ENCODE results near the gene NPAS2. TPM values are rescaled to one million over a fixed set of nuclear protein-coding genes. Genes with fewer than 3 reads are reported as not detected.

Gene NPAS2
- total RNA-seq, 2 donors from 2014 or later: 1.1 to 1.6 TPM

- no peaks in the 10 kb centered on the region for H3K4me1 Mint-ChIP-seq
Observed at GRCh38 chr2:100846716-100847115, 26.8 kb downstream of the NPAS2 start.

GRCh38 chr2:100852447-100852846 lies 32.5 kb downstream of the NPAS2 start:
- no peak overlapping the region for H3K9ac ChIP-seq (ENCODE audit: extremely low read depth, low read length, poor library complexity, severe bottlenecking)
- Mint-ChIP-seq H3K27ac (no peak overlapping the region), H3K9me3 (no peaks in the 10 kb centered on the region), H3K4me3 (no peak overlapping the region), H3K36me3 (ENCODE audit: low read depth) (no peaks in the 10 kb centered on the region), H3K4me1 (no peaks in the 10 kb centered on the region), H3K27me3 (ENCODE audit: insufficient read depth) (no peaks in the 10 kb centered on the region)
- TF ChIP-seq CTCF (conservative IDR thresholded peaks at IDR 0.05): no peak
- H3K36me3 ChIP-seq (ENCODE audit: control insufficient read depth, insufficient read depth, low read length): no peaks in the 10 kb centered on the region
- no peaks in the 10 kb centered on the region for H3K4me1 ChIP-seq (ENCODE audit: control insufficient read depth, insufficient read depth, low read length)
- H3K4me3 ChIP-seq (ENCODE audit: low read length): no peak overlapping the region
- DNase-seq: no peak
- no peaks in the 10 kb centered on the region for H3K27me3 ChIP-seq (ENCODE audit: control insufficient read depth, insufficient read depth, low read length, poor library complexity, severe bottlenecking)
- H3K27ac ChIP-seq (ENCODE audit: low read depth, low read length): no peak overlapping the region
- 73 to 90% methylated on average over 2 to 4 of the region's 4 CpGs for whole genome bisulfite sequencing, 2 experiments (ENCODE audit: insufficient coverage in 1 of 2, insufficient read length in 1 of 2)
- H3K9me3 ChIP-seq (ENCODE audit: control insufficient read depth, low read length): no peaks in the 10 kb centered on the region

More at GRCh38 chr2:100846716-100847115, 26.8 kb downstream of the NPAS2 start:
- Histone ChIP-seq H3K36me3 (ENCODE audit: control insufficient read depth, insufficient read depth, low read length) (no peaks in the 10 kb centered on the region), H3K27me3 (ENCODE audit: control insufficient read depth, insufficient read depth, low read length, poor library complexity, severe bottlenecking) (no peaks in the 10 kb centered on the region), H3K27ac (ENCODE audit: low read depth, low read length) (no peak overlapping the region), H3K4me1 (ENCODE audit: control insufficient read depth, insufficient read depth, low read length) (no peaks in the 10 kb centered on the region), H3K4me3 (ENCODE audit: low read length) (no peak overlapping the region), H3K9me3 (ENCODE audit: control insufficient read depth, low read length) (no peaks in the 10 kb centered on the region), H3K9ac (ENCODE audit: extremely low read depth, low read length, poor library complexity, severe bottlenecking) (no peak overlapping the region)
- DNase-seq: no peak
- H3K9me3 Mint-ChIP-seq: peaks cover 9% of the 10 kb centered on the region
- TF ChIP-seq CTCF (conservative IDR thresholded peaks at IDR 0.05): no peak
- no peaks in the 10 kb centered on the region for H3K36me3 Mint-ChIP-seq (ENCODE audit: low read depth)
- 95 to 100% methylated on average over 1 to 2 of the region's 2 CpGs for WGBS, 2 experiments (ENCODE audit: insufficient coverage in 1 of 2, insufficient read length in 1 of 2)
- no peak overlapping the region for H3K27ac Mint-ChIP-seq
- H3K27me3 Mint-ChIP-seq (ENCODE audit: insufficient read depth): no peaks in the 10 kb centered on the region
- no peak overlapping the region for H3K4me3 Mint-ChIP-seq

- no peaks in the 10 kb centered on the region for H3K4me1 ChIP-seq (ENCODE audit: control insufficient read depth, insufficient read depth, low read length)
- Mint-ChIP-seq H3K36me3 (ENCODE audit: low read depth) (no peaks in the 10 kb centered on the region), H3K4me3 (no peak overlapping the region), H3K27ac (no peak overlapping the region), H3K4me1 (no peaks in the 10 kb centered on the region), H3K9me3 (no peaks in the 10 kb centered on the region), H3K27me3 (ENCODE audit: insufficient read depth) (no peaks in the 10 kb centered on the region)
- no peaks in the 10 kb centered on the region for H3K36me3 ChIP-seq (ENCODE audit: control insufficient read depth, insufficient read depth, low read length)
- H3K9me3 ChIP-seq (ENCODE audit: control insufficient read depth, low read length): no peaks in the 10 kb centered on the region
- no peak overlapping the region for H3K9ac ChIP-seq (ENCODE audit: extremely low read depth, low read length, poor library complexity, severe bottlenecking)
- no peaks in the 10 kb centered on the region for H3K27me3 ChIP-seq (ENCODE audit: control insufficient read depth, insufficient read depth, low read length, poor library complexity, severe bottlenecking)
- TF ChIP-seq CTCF (conservative IDR thresholded peaks at IDR 0.05): peak; percentile 17
- peak; percentile 53 for DNase-seq
- no peak overlapping the region for H3K4me3 ChIP-seq (ENCODE audit: low read length)
- WGBS, 2 experiments (ENCODE audit: insufficient coverage in 1 of 2, insufficient read length in 1 of 2): 88 to 96% methylated on average over 7 to 14 of the region's 14 CpGs
- no peak overlapping the region for H3K27ac ChIP-seq (ENCODE audit: low read depth, low read length)
Observed at GRCh38 chr2:100852999-100853908, 33.3 kb downstream of the NPAS2 start.
